A549 (cell line): ENCODE measurements around the gene GLIS1. TPM values are rescaled to one million over a fixed set of nuclear protein-coding genes. Genes with fewer than 3 reads are reported as not detected.

Source experiments
- ATAC-seq, 2 experiments: fragments of 200-7000 bp in 1 of 2; fragments of >200 bp in 1 of 2; cut with Nextera tagmentation in 1 of 2; cut with Tn5 transposase in 1 of 2; 3 replicates each; pipeline versions ENCODE4 v1.8.0 to v1.9.1; 2018 to 2020; ENCODE audit warnings: mild to moderate bottlenecking in 1 of 2, moderate library complexity in 1 of 2
- CTCF ChIA-PET: fragments of 300-600 bp; sonication (Branson Sonifier 250); formaldehyde crosslinking; extraction: SDS; loops from one replicate; lab custom pipeline; 2021; ENCODE audit warnings: antibody characterized with exemption, inconsistent platforms; lab: Yijun Ruan, JAX
- POLR2A ChIA-PET: fragments of 350-600 bp; formaldehyde crosslinking; extraction: SDS; loops from one replicate; lab custom pipeline; 2021; ENCODE audit warnings: antibody characterized with exemption, inconsistent platforms; lab: Yijun Ruan, JAX
- DNase-seq, 2 experiments: peaks; one replicate each; pipeline versions ENCODE4 v3.0.0 to v3.0.0-alpha.2; 2011 to 2016; ENCODE audit warnings: low read depth in 1 of 2, low spot score in 1 of 2
- FAIRE-seq: peaks from 2 replicates; lab custom pipeline; 2011; peaks lifted over from hg19 to GRCh38; lab: Jason Lieb, UNC
- H3K27ac ChIP-seq, 2 experiments: fragments of >200 bp; sonication (Bioruptor Twin); formaldehyde crosslinking; 3 replicates each; pipeline ENCODE4 v1.5.1; 2016 to 2017
- H3K4me1 ChIP-seq: fragments of >200 bp; sonication (Bioruptor Twin); formaldehyde crosslinking; 3 replicates; pipeline ENCODE4 v1.6.1; 2016
- H3K4me2 ChIP-seq: fragments of >200 bp; sonication (Bioruptor Twin); formaldehyde crosslinking; 3 replicates; pipeline ENCODE4 v1.6.1; 2016
- H3K4me3 ChIP-seq: fragments of >200 bp; sonication (Bioruptor Twin); formaldehyde crosslinking; 3 replicates; pipeline ENCODE4 v1.5.1; 2016
- H3K9me3 ChIP-seq: fragments of >200 bp; sonication (Bioruptor Twin); formaldehyde crosslinking; 3 replicates; pipeline ENCODE4 v1.6.1; 2016
- BHLHE40 ChIP-seq: IDR thresholded peaks from 2 replicates; pipeline ENCODE4 v1.6.1; 2012; ENCODE audit warnings: low read depth, low read length, inconsistent platforms
- CBX2 ChIP-seq: fragments of 200-600 bp; sonication (generic); IDR thresholded peaks from 2 replicates; pipeline ENCODE4 v1.6.1; 2016; ENCODE audit warnings: low read depth, mild to moderate bottlenecking, borderline replicate concordance
- CEBPB ChIP-seq, 2 experiments: fragments of >200 bp in 1 of 2; sonication (Bioruptor Twin) in 1 of 2; formaldehyde crosslinking in 1 of 2; IDR thresholded peaks; 2 replicates each; pipeline ENCODE4 v1.6.1; 2012 to 2016
- E2F6 ChIP-seq: IDR thresholded peaks from 2 replicates; pipeline ENCODE4 v1.6.1; 2012; ENCODE audit warnings: low read depth, borderline replicate concordance
- EHF ChIP-seq: fragments of 250-450 bp; sonication (Bioruptor Pico); IDR thresholded peaks from 2 replicates; pipeline ENCODE4 v1.5.0; 2020; ENCODE audit warnings: mild to moderate bottlenecking
- EP300 ChIP-seq, 2 experiments: fragments of >200 bp; sonication (Bioruptor Twin); formaldehyde crosslinking; IDR thresholded peaks; 2 replicates in 1 of 2; 3 replicates in 1 of 2; pipeline ENCODE4 v1.6.1; 2016 to 2017
- FOSB ChIP-seq: fragments of 250-450 bp; sonication (Bioruptor Pico); IDR thresholded peaks from 2 replicates; pipeline ENCODE4 v1.5.0; 2020; ENCODE audit warnings: mild to moderate bottlenecking, moderate library complexity
- FOXS1 ChIP-seq: fragments of 250-450 bp; sonication (Bioruptor Pico); IDR thresholded peaks from 2 replicates; pipeline ENCODE4 v1.5.0; 2020; ENCODE audit warnings: mild to moderate bottlenecking, moderate library complexity
- HDAC2 ChIP-seq: fragments of 200-600 bp; sonication (generic); IDR thresholded peaks from 2 replicates; pipeline ENCODE4 v1.6.1; 2016
- HES2 ChIP-seq: fragments of >200 bp; sonication (Bioruptor Twin); formaldehyde crosslinking; IDR thresholded peaks from 2 replicates; pipeline ENCODE4 v1.6.1; 2016
- HEYL ChIP-seq: fragments of 250-450 bp; sonication (Bioruptor Pico); IDR thresholded peaks from 2 replicates; pipeline ENCODE4 v1.8.0; 2021; ENCODE audit warnings: mild to moderate bottlenecking, moderate library complexity
- HMGXB4 ChIP-seq: fragments of 250-450 bp; sonication (Bioruptor Pico); IDR thresholded peaks from 2 replicates; pipeline ENCODE4 v1.5.0; 2021; ENCODE audit warnings: mild to moderate bottlenecking, moderate library complexity, borderline replicate concordance
- HOXA7 ChIP-seq: fragments of 250-450 bp; sonication (Bioruptor Pico); IDR thresholded peaks from 2 replicates; pipeline ENCODE4 v1.5.0; 2020; ENCODE audit warnings: mild to moderate bottlenecking, moderate library complexity
- HOXB13 ChIP-seq: fragments of 250-450 bp; sonication (Bioruptor Pico); IDR thresholded peaks from 2 replicates; pipeline ENCODE4 v1.5.0; 2020; ENCODE audit warnings: low read depth, mild to moderate bottlenecking, moderate library complexity
- JUN ChIP-seq, 2 experiments: fragments of >200 bp; sonication (Bioruptor Twin); formaldehyde crosslinking; IDR thresholded peaks; 2 replicates in 1 of 2; 3 replicates in 1 of 2; pipeline ENCODE4 v1.6.1; 2016 to 2017
- JUNB ChIP-seq: fragments of >200 bp; sonication (Bioruptor Twin); formaldehyde crosslinking; IDR thresholded peaks from 2 replicates; pipeline ENCODE4 v1.6.1; 2016
- KDM1A ChIP-seq: fragments of 200-600 bp; sonication (generic); IDR thresholded peaks from 2 replicates; pipeline ENCODE4 v1.6.1; 2016; ENCODE audit warnings: low read depth, mild to moderate bottlenecking
- MAFK ChIP-seq: fragments of 450-650 bp; IDR thresholded peaks from 2 replicates; pipeline ENCODE4 v1.6.1; 2014; ENCODE audit not compliant: partially characterized antibody
- MAX ChIP-seq: IDR thresholded peaks from 2 replicates; pipeline ENCODE4 v1.6.1; 2012
- NFE2L2 ChIP-seq: fragments of 150-350 bp; conservative IDR thresholded peaks from 2 replicates; pipeline ENCODE4 v1.6.1; 2014; ENCODE audit warnings: low read length
- NR3C1 ChIP-seq: fragments of >200 bp; sonication (Bioruptor Twin); formaldehyde crosslinking; IDR thresholded peaks from 3 replicates; pipeline ENCODE4 v1.6.1; 2017
- POLR2AphosphoS2 ChIP-seq: conservative IDR thresholded peaks from 2 replicates; pipeline ENCODE4 v1.6.1; 2012; ENCODE audit warnings: low read length, improper control_type of control experiment, inconsistent platforms
- RARB ChIP-seq: fragments of 250-450 bp; sonication (Bioruptor Pico); IDR thresholded peaks from 2 replicates; pipeline ENCODE4 v1.8.0; 2021; ENCODE audit warnings: mild to moderate bottlenecking, moderate library complexity
- RFX5 ChIP-seq: fragments of 450-650 bp; IDR thresholded peaks from 2 replicates; pipeline ENCODE4 v1.7.1; 2014; ENCODE audit warnings: antibody characterized with exemption, mild to moderate bottlenecking, moderate library complexity
- RNF2 ChIP-seq: fragments of 200-600 bp; sonication (generic); IDR thresholded peaks from 2 replicates; pipeline ENCODE4 v1.6.1; 2016; ENCODE audit warnings: low read depth, mild to moderate bottlenecking, antibody characterized with exemption, moderate library complexity, borderline replicate concordance
- SMC3 ChIP-seq: fragments of >200 bp; sonication (Bioruptor Twin); formaldehyde crosslinking; IDR thresholded peaks from 3 replicates; pipeline ENCODE4 v1.6.1; 2018; ENCODE audit warnings: inconsistent platforms
- SREBF2 ChIP-seq: fragments of 450-650 bp; IDR thresholded peaks from 2 replicates; pipeline ENCODE4 v1.6.1; 2014; ENCODE audit warnings: mild to moderate bottlenecking, moderate library complexity
- TFCP2L1 ChIP-seq: fragments of 250-450 bp; sonication (Bioruptor Pico); IDR thresholded peaks from 2 replicates; pipeline ENCODE4 v1.5.0; 2021; ENCODE audit warnings: mild to moderate bottlenecking
- USF2 ChIP-seq: fragments of 450-650 bp; IDR thresholded peaks from 2 replicates; pipeline ENCODE4 v1.6.1; 2014; ENCODE audit warnings: antibody characterized with exemption
- ZFP36 ChIP-seq: fragments of 450-650 bp; IDR thresholded peaks from 2 replicates; pipeline ENCODE4 v1.6.1; 2014; ENCODE audit warnings: borderline replicate concordance; ENCODE audit not compliant: partially characterized antibody
- ZNF302 ChIP-seq: fragments of 250-450 bp; sonication (Bioruptor Pico); IDR thresholded peaks from 2 replicates; pipeline ENCODE4 v1.9.0; 2021; ENCODE audit warnings: inconsistent platforms, mild to moderate bottlenecking, moderate library complexity
- ZSCAN20 ChIP-seq: fragments of 250-450 bp; sonication (Bioruptor Pico); IDR thresholded peaks from 2 replicates; pipeline ENCODE4 v1.8.0; 2022; ENCODE audit warnings: mild to moderate bottlenecking, moderate library complexity
- WGBS: methylation state at CpG from one replicate; pipeline ENCODE4 v1.1.6; 2017; ENCODE audit errors: missing lambda C conversion rate; 5-methylcytosine and 5-hydroxymethylcytosine counted together
- polyA plus RNA-seq, 4 experiments: library from polyadenylated mRNA; depleted of rRNA in 3 of 4; stranded (reverse); fragments of >200 nt; fragmentation: RNase III in 1 of 4; extraction: RNeasy Plus Mini Kit Qiagen cat#74134 plus additional on column Dnase treatment in 1 of 4; gene quantifications; 2 replicates in 3 of 4; 3 replicates in 1 of 4; pipeline ENCODE4 v1.2.3, GENCODE V29; 2011 to 2017

GLIS1 gene
- polyA plus RNA-seq, 2 of the 4 experiments (the other 2 are of a cell fraction), result 0.04 TPM; not detected in 1

GRCh38 chr1:53553734-53554509 is 185.0 kb downstream of the GLIS1 start:
- H3K27ac ChIP-seq, result no peak overlapping the region

GRCh38 chr1:53552981-53553733 is 185.8 kb downstream of the GLIS1 start:
- ChIA-PET POLR2A (no interaction called here), CTCF (interaction anchor here (0.8 to 2.0 kb wide), 3 partner anchors 9 to 34 kb away, joined by 3 to 9 read pairs (median 3); no protein-coding TSS in a partner anchor)
- no peak for DNase-seq
- WGBS, result 58% methylated on average over 10 of the region's 10 CpGs
- TF ChIP-seq NFE2L2 (no peak), EHF (no peak), RFX5 (no peak), MAX (no peak), USF2 (no peak), ZNF302 (CRISPR knock-in tag) (no peak), POLR2AphosphoS2 (no peak), NR3C1 (no peak), ZFP36 (no peak), HDAC2 (no peak), MAFK (no peak), JUNB (no peak), CBX2 (no peak), HEYL (CRISPR knock-in tag) (no peak), RARB (CRISPR knock-in tag) (no peak), SREBF2 (no peak), JUN (IDR thresholded peaks at IDR 0.05) (no peak), KDM1A (no peak), CEBPB (IDR thresholded peaks at IDR 0.05) (no peak), EP300 (IDR thresholded peaks at IDR 0.05) (no peak)
- TF ChIP-seq, all 56 proteins: peak for 0
- no peaks in the 10 kb centered on the region for H3K4me1 ChIP-seq
- H3K4me2 ChIP-seq, result no peak overlapping the region
- no peak overlapping the region for H3K27ac ChIP-seq
- no peak overlapping the region for H3K4me3 ChIP-seq
- FAIRE-seq (no peak), ATAC-seq (no peak)
- H3K9me3 ChIP-seq, result no peaks in the 10 kb centered on the region

More at GRCh38 chr1:53553734-53554509, 185.0 kb downstream of the GLIS1 start:
- FAIRE-seq (no peak), DNase-seq (no peak), ATAC-seq (no peak)
- no peaks in the 10 kb centered on the region for H3K4me1 ChIP-seq
- CTCF ChIA-PET, result interaction anchor here (1.0 to 2.0 kb wide), 2 partner anchors 12 to 33 kb away, joined by 3 to 9 read pairs; no protein-coding TSS in a partner anchor
- H3K4me2 ChIP-seq, result no peak overlapping the region
- POLR2A ChIA-PET, result no interaction called here
- no peak overlapping the region for H3K4me3 ChIP-seq
- TF ChIP-seq ZSCAN20 (no peak), SMC3 (no peak), TFCP2L1 (CRISPR knock-in tag) (no peak), HMGXB4 (CRISPR knock-in tag) (no peak), BHLHE40 (no peak), HOXA7 (CRISPR knock-in tag) (no peak), E2F6 (no peak), FOSB (no peak), FOXS1 (CRISPR knock-in tag) (no peak), HOXB13 (no peak), JUNB (no peak), MAX (no peak), HES2 (no peak), RNF2 (no peak)
- WGBS, result 70% methylated on average over 5 of the region's 8 CpGs
- H3K9me3 ChIP-seq, result no peaks in the 10 kb centered on the region
